Osteocyte (in vitro differentiated cells): ENCODE data around the gene KRTAP6-2. TPM values are rescaled to one million over a fixed set of nuclear protein-coding genes. Genes with fewer than 3 reads are reported as not detected.

Experiments
- DNase-seq: peaks from one replicate; pipeline ENCODE4 v3.0.0; 2021; ENCODE audit warnings: mixed read lengths; ENCODE audit not compliant: unreplicated experiment; ENCODE audit errors: extremely low spot score
- H3K27ac Mint-ChIP-seq: one replicate; pipeline ENCODE4 v1.8.0; 2021; ENCODE audit warnings: mild to moderate bottlenecking, mixed read lengths; ENCODE audit not compliant: unreplicated experiment
- H3K27me3 Mint-ChIP-seq: one replicate; pipeline ENCODE4 v1.8.0; 2021; ENCODE audit warnings: mixed read lengths; ENCODE audit not compliant: unreplicated experiment
- H3K36me3 Mint-ChIP-seq: one replicate; pipeline ENCODE4 v1.8.0; 2021; ENCODE audit warnings: mixed read lengths; ENCODE audit not compliant: unreplicated experiment
- H3K4me1 Mint-ChIP-seq: one replicate; pipeline ENCODE4 v1.8.0; 2021; ENCODE audit warnings: mixed read lengths; ENCODE audit not compliant: unreplicated experiment
- H3K4me3 Mint-ChIP-seq: one replicate; pipeline ENCODE4 v1.8.0; 2021; ENCODE audit warnings: mild to moderate bottlenecking, moderate library complexity, mixed read lengths; ENCODE audit not compliant: unreplicated experiment
- H3K9me3 Mint-ChIP-seq: one replicate; pipeline ENCODE4 v1.8.0; 2021; ENCODE audit warnings: mixed read lengths; ENCODE audit not compliant: unreplicated experiment
- long read RNA-seq: library from polyadenylated mRNA; unstranded; transcript quantifications from one replicate; pipeline ENCODE4 v2.0.0, GENCODE V29; 2021
- total RNA-seq: library from RNA; stranded (reverse); gene quantifications from 2 replicates; pipeline ENCODE4 v1.2.1, GENCODE V29; 2021
- TF ChIP-seq, protein P1 (sequence below): fragments of 200-600 bp; sonication (generic); IDR thresholded peaks from 2 replicates; pipeline ENCODE4 v1.5.0; 2021; ENCODE audit warnings: antibody characterized with exemption, mild to moderate bottlenecking, moderate library complexity

The KRTAP6-2 gene, protein sequence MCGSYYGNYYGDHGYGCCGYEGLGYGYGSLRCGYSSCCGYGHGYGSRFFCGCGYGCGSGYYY
- not detected in 2 replicates for total RNA-seq
- long read RNA-seq: 0 reads

DNA sequence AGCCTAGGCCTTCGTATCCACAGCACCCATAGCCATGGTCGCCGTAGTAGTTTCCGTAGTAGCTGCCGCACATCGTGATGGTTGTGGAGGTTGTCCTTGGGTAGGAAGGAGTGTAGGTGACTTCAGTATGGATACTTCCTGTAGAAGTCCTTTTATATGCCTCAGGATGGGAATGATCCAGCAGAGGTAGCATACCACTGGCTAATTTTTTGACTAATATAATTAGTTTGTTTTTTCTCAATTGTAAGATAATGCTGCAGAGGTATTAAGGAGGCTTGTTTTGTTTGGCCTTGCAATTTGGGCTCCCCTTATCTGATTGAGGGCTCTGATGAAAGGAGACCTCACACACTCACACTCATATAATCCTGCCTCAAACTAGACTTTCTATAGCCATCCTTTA lies at the start of gene KRTAP6-2:
KRTAP6-2 (minus strand) TSS at position 101 of the 400 bp plus-strand sequence; CDS start at position 73, 28 bp downstream.
- peaks cover 5% of the 10 kb centered on the region for H3K9me3 Mint-ChIP-seq
- TF ChIP-seq, protein P1, sequence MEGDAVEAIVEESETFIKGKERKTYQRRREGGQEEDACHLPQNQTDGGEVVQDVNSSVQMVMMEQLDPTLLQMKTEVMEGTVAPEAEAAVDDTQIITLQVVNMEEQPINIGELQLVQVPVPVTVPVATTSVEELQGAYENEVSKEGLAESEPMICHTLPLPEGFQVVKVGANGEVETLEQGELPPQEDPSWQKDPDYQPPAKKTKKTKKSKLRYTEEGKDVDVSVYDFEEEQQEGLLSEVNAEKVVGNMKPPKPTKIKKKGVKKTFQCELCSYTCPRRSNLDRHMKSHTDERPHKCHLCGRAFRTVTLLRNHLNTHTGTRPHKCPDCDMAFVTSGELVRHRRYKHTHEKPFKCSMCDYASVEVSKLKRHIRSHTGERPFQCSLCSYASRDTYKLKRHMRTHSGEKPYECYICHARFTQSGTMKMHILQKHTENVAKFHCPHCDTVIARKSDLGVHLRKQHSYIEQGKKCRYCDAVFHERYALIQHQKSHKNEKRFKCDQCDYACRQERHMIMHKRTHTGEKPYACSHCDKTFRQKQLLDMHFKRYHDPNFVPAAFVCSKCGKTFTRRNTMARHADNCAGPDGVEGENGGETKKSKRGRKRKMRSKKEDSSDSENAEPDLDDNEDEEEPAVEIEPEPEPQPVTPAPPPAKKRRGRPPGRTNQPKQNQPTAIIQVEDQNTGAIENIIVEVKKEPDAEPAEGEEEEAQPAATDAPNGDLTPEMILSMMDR: no peak
- no peak within 1 kb of the TSS for H3K4me3 Mint-ChIP-seq

DNA sequence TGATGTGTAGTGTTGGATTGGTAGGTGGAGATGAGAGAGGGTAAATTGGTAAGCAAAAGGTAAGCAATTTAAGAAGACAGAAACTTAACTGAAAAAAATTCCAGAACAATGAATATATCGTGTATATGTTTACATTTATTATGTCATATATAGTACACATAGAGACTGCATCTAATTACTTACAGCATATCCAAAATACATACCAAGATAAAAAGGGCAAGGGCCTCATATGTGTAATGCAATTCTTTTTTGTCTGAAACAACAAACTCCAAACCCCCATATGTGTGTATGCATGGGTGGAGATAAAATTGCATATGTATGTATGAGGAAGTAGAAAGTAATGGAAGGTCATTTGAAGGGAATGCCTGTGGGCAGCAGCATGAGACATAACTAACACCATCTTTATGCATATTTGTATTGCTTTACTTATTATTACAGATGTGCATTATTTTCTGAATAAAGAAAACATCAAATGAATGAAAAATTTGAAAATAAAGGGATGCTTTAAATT lies 48.3 kb upstream of the KRTAP6-2 start:
- H3K4me3 Mint-ChIP-seq: no peak overlapping the region
- H3K9me3 Mint-ChIP-seq: peaks cover 7% of the 10 kb centered on the region
- no peaks in the 10 kb centered on the region for H3K36me3 Mint-ChIP-seq
- no peak for DNase-seq
- TF ChIP-seq, protein P1: no peak
- no peaks in the 10 kb centered on the region for H3K27me3 Mint-ChIP-seq
- no peaks in the 10 kb centered on the region for H3K4me1 Mint-ChIP-seq
- no peak overlapping the region for H3K27ac Mint-ChIP-seq

More for the DNA sequence above, at the start of gene KRTAP6-2:
- Mint-ChIP-seq H3K4me1 (no peaks in the 10 kb centered on the region), H3K27me3 (no peaks in the 10 kb centered on the region), H3K27ac (no peak within 1 kb of the TSS), H3K36me3 (no peaks in the 10 kb centered on the region)
- no peak for DNase-seq

DNA sequence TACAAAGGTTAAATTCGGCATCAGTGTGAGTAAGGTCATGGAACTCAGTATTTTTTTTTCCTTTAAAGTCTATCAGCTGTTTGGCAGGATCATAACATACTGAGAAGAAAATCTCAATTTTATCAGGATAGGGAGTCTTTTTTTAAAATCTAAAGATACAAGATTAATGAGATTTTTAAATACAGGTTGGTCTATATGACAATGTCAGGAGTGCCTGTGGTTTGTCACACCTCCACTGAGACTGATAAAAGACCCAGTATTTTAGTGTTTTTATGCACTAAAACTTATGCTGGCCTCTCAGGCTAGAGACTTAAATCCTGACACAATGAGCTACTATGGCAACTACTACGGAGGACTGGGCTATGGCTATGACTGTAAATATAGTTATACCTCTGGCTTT lies 43.9 kb upstream of the KRTAP6-2 start, which contains the start of gene KRTAP20-3:
KRTAP20-3 (plus strand) TSS at position 301 of the 400 bp plus-strand sequence.
- peaks cover 12% of the 10 kb centered on the region for H3K9me3 Mint-ChIP-seq
- TF ChIP-seq, protein P1: no peak
- H3K27me3 Mint-ChIP-seq: no peaks in the 10 kb centered on the region
- H3K4me3 Mint-ChIP-seq: no peak within 1 kb of the TSS
- H3K27ac Mint-ChIP-seq: no peak within 1 kb of the TSS
- H3K36me3 Mint-ChIP-seq: no peaks in the 10 kb centered on the region
- DNase-seq: no peak
- no peaks in the 10 kb centered on the region for H3K4me1 Mint-ChIP-seq

DNA sequence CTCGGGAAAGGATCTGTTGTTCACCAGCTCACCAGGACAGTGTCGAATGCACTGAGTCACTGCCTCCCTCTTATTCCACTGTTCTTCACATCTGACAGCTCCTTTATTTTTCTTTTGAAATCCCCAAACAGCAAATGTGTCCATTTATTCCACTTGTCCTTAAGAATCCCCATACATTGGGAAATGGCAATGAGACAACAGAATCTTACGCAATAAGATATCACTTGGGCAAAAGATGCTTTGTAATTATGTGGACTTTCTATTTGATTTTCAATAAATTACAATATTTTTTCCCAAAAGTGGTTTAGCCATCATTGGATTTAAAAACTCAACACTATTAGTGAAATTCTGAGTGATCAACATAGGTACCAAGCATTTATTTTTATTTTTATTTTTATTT lies 40.0 kb upstream of the KRTAP6-2 start:
- H3K4me1 Mint-ChIP-seq: no peaks in the 10 kb centered on the region
- H3K27me3 Mint-ChIP-seq: no peaks in the 10 kb centered on the region
- no peak overlapping the region for H3K27ac Mint-ChIP-seq
- H3K36me3 Mint-ChIP-seq: no peaks in the 10 kb centered on the region
- peaks cover 9% of the 10 kb centered on the region for H3K9me3 Mint-ChIP-seq
- TF ChIP-seq, protein P1: no peak
- no peak overlapping the region for H3K4me3 Mint-ChIP-seq
- DNase-seq: no peak

DNA sequence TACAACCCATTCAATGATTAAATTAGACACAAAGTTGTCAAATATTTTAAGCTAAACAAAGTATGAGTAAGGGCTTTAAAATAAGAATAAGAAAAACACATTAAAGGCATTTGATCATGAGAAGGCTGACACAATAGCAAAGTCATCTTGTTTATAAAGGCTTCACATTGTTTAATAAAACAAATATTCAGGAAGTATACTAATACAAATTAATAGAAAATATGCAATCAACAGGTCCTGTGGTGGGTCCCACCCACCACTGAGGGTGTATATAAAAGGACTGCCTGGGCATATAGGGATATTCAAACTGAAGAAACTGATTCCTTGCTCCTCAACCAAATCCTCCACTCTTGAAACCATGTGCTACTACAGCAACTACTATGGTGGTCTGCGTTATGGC lies 36.2 kb upstream of the KRTAP6-2 start, which contains the start of gene KRTAP20-2:
KRTAP20-2 (plus strand) TSS at position 301 of the 400 bp plus-strand sequence; CDS start at position 359, 58 bp downstream.
- H3K4me1 Mint-ChIP-seq: no peaks in the 10 kb centered on the region
- H3K36me3 Mint-ChIP-seq: no peaks in the 10 kb centered on the region
- TF ChIP-seq, protein P1: no peak
- no peak for DNase-seq
- H3K27ac Mint-ChIP-seq: no peak within 1 kb of the TSS
- H3K4me3 Mint-ChIP-seq: no peak within 1 kb of the TSS
- H3K27me3 Mint-ChIP-seq: no peaks in the 10 kb centered on the region
- H3K9me3 Mint-ChIP-seq: peaks cover 10% of the 10 kb centered on the region
